H1 (cell line): ENCODE data around the gene AZGP1. TPM values are rescaled to one million over a fixed set of nuclear protein-coding genes. Genes with fewer than 3 reads are reported as not detected.

Experiments
- CTCF ChIA-PET: fragments of 300-600 bp; sonication (Branson Sonifier 250); formaldehyde crosslinking; loops from one replicate; lab custom pipeline; 2021; ENCODE audit not compliant: partially characterized antibody; lab: Charles Lee
- POLR2A ChIA-PET: fragments of 300-600 bp; sonication (Branson Sonifier 250); formaldehyde crosslinking; loops from one replicate; lab custom pipeline; 2021; ENCODE audit warnings: inconsistent platforms; ENCODE audit not compliant: partially characterized antibody; lab: Charles Lee
- DNase-seq, 2 experiments: peaks; one replicate each; pipeline versions ENCODE4 v3.0.0 to v3.0.0-alpha.2; 2010 to 2022; ENCODE audit warnings: low spot score in 2 of 2, low read depth in 1 of 2, mixed read lengths in 1 of 2
- FAIRE-seq: peaks from 2 replicates; lab custom pipeline; 2011; peaks lifted over from hg19 to GRCh38; lab: Jason Lieb, UNC
- H2AFZ ChIP-seq: 2 replicates; pipeline ENCODE4 v1.8.1; 2012; ENCODE audit warnings: low read length, inconsistent platforms
- H2AK5ac ChIP-seq: 2 replicates; pipeline ENCODE4 v1.6.1; 2013; ENCODE audit warnings: low read depth, low read length
- H2BK120ac ChIP-seq: replicated peaks from 2 replicates; pipeline ENCODE3; 2013; ENCODE audit warnings: low read depth, low read length, inconsistent platforms
- H2BK12ac ChIP-seq: 2 replicates; pipeline ENCODE4 v1.6.1; 2013; ENCODE audit warnings: low read depth, low read length
- H2BK15ac ChIP-seq: 2 replicates; pipeline ENCODE4 v1.6.1; 2013; ENCODE audit warnings: low read length
- H2BK20ac ChIP-seq: 2 replicates; pipeline ENCODE4 v1.6.1; 2013; ENCODE audit warnings: low read length
- H2BK5ac ChIP-seq: 2 replicates; pipeline ENCODE4 v1.6.1; 2013; ENCODE audit warnings: low read depth, low read length
- H3K14ac ChIP-seq: 2 replicates; pipeline ENCODE4 v1.6.1; 2013; ENCODE audit warnings: inconsistent platforms; ENCODE audit not compliant: insufficient read length
- H3K18ac ChIP-seq: 2 replicates; pipeline ENCODE4 v1.6.1; 2013; ENCODE audit warnings: low read length; ENCODE audit errors: extremely low read depth
- H3K23ac ChIP-seq: 2 replicates; pipeline ENCODE4 v1.6.1; 2013; ENCODE audit warnings: inconsistent platforms; ENCODE audit not compliant: insufficient read length
- H3K23me2 ChIP-seq: 2 replicates; pipeline ENCODE4 v1.6.1; 2013; ENCODE audit warnings: low read depth, low read length
- H3K27ac ChIP-seq: 2 replicates; pipeline ENCODE4 v1.6.1; 2011; ENCODE audit warnings: low read depth, low read length, inconsistent platforms
- H3K27me3 ChIP-seq, 4 experiments: replicated peaks in 1 of 4; 1 replicate in 1 of 4; 2 replicates in 3 of 4; pipeline versions ENCODE4 v1.6.1 to v1.8.1; 2011 to 2013; ENCODE audit warnings: low read length in 3 of 4, mild to moderate bottlenecking in 3 of 4, inconsistent platforms in 2 of 4, mixed read lengths in 2 of 4, moderate library complexity in 1 of 4; ENCODE audit not compliant: control insufficient read depth in 3 of 4, insufficient read depth in 3 of 4; ENCODE audit errors: extremely low read depth in 1 of 4
- H3K36me3 ChIP-seq, 4 experiments: 2 replicates each; pipeline versions ENCODE4 v1.6.1 to v1.8.1; 2011 to 2013; ENCODE audit warnings: mild to moderate bottlenecking in 4 of 4, low read length in 3 of 4, moderate library complexity in 2 of 4, control low read depth in 1 of 4, inconsistent platforms in 1 of 4; ENCODE audit not compliant: insufficient read depth in 4 of 4, control insufficient read depth in 2 of 4
- H3K4ac ChIP-seq: replicated peaks from 2 replicates; pipeline ENCODE3; 2013; ENCODE audit warnings: low read length, low read depth, mixed read lengths, inconsistent platforms; ENCODE audit not compliant: insufficient read length
- H3K4me1 ChIP-seq, 4 experiments: replicated peaks in 1 of 4; 1 replicate in 1 of 4; 2 replicates in 3 of 4; pipeline versions ENCODE4 v1.6.1 to v1.8.1; 2011 to 2013; ENCODE audit warnings: low read length in 3 of 4, inconsistent platforms in 2 of 4, mixed read lengths in 1 of 4; ENCODE audit not compliant: insufficient read depth in 4 of 4, control insufficient read depth in 3 of 4
- H3K4me2 ChIP-seq, 2 experiments: 2 replicates each; pipeline versions ENCODE4 v1.6.1 to v1.8.1; 2011 to 2013; ENCODE audit warnings: low read depth in 2 of 2, low read length in 2 of 2, control low read depth in 1 of 2, inconsistent platforms in 1 of 2, mild to moderate bottlenecking in 1 of 2; ENCODE audit not compliant: insufficient read depth in 1 of 2
- H3K4me3 ChIP-seq, 4 experiments: fragments of 200-600, 300-600 bp in 1 of 4; sonication (generic), shearing (Covaris generic), sonication (Bioruptor Twin) in 1 of 4; 2 replicates each; pipeline versions ENCODE4 v1.5.1 to v1.8.1; 2011 to 2016; ENCODE audit warnings: low read length in 4 of 4, low read depth in 3 of 4, control low read depth in 2 of 4, inconsistent platforms in 2 of 4, mild to moderate bottlenecking in 2 of 4, mixed read lengths in 1 of 4, moderate library complexity in 1 of 4; ENCODE audit not compliant: insufficient read depth in 2 of 4; ENCODE audit errors: extremely low read depth in 1 of 4
- H3K56ac ChIP-seq: replicated peaks from 2 replicates; pipeline ENCODE3; 2013; ENCODE audit warnings: low read depth, mild to moderate bottlenecking, mixed read lengths, low read length, inconsistent platforms; ENCODE audit not compliant: insufficient read length
- H3K79me1 ChIP-seq: 2 replicates; pipeline ENCODE4 v1.6.1; 2013; ENCODE audit warnings: low read depth, low read length, control low read depth
- H3K79me2 ChIP-seq, 2 experiments: 2 replicates each; pipeline versions ENCODE4 v1.6.1 to v1.8.1; 2012 to 2013; ENCODE audit warnings: low read length in 2 of 2, mild to moderate bottlenecking in 2 of 2, inconsistent platforms in 1 of 2; ENCODE audit not compliant: insufficient read depth in 2 of 2, control insufficient read depth in 1 of 2
- H3K9ac ChIP-seq, 4 experiments: replicated peaks in 1 of 4; 1 replicate in 1 of 4; 2 replicates in 3 of 4; pipeline versions ENCODE4 v1.6.1 to v1.8.1; 2011 to 2013; ENCODE audit warnings: low read depth in 3 of 4, low read length in 3 of 4, control low read depth in 2 of 4, mild to moderate bottlenecking in 2 of 4, moderate library complexity in 2 of 4, inconsistent platforms in 1 of 4; ENCODE audit errors: extremely low read depth in 1 of 4
- H3K9me3 ChIP-seq, 2 experiments: 2 replicates each; pipeline versions ENCODE4 v1.6.1 to v1.8.1; 2012 to 2013; ENCODE audit warnings: mild to moderate bottlenecking in 2 of 2, moderate library complexity in 2 of 2, control low read depth in 1 of 2, inconsistent platforms in 1 of 2, low read depth in 1 of 2, low read length in 1 of 2, mixed read lengths in 1 of 2; ENCODE audit not compliant: insufficient read depth in 2 of 2
- H4K20me1 ChIP-seq, 2 experiments: replicated peaks in 1 of 2; 2 replicates each; pipeline versions ENCODE3 to v1.8.1; 2011 to 2013; ENCODE audit warnings: inconsistent platforms in 2 of 2, low read length in 2 of 2, mild to moderate bottlenecking in 1 of 2; ENCODE audit not compliant: insufficient read depth in 2 of 2, control insufficient read depth in 1 of 2
- H4K5ac ChIP-seq: 2 replicates; pipeline ENCODE4 v1.6.1; 2013; ENCODE audit warnings: low read length, low read depth, mixed read lengths, inconsistent platforms; ENCODE audit not compliant: insufficient read length
- H4K8ac ChIP-seq: 2 replicates; pipeline ENCODE4 v1.8.0; 2013; ENCODE audit warnings: mild to moderate bottlenecking, moderate library complexity, low read length, inconsistent platforms; ENCODE audit not compliant: insufficient read depth; ENCODE audit errors: extremely low read depth
- H4K91ac ChIP-seq: replicated peaks from 2 replicates; pipeline ENCODE3; 2013; ENCODE audit warnings: low read length, mixed read lengths, inconsistent platforms; ENCODE audit not compliant: insufficient read length
- CBX8 ChIP-seq: fragments of 300-800, 300-1000 bp; sonication (generic); IDR thresholded peaks from 2 replicates; pipeline ENCODE4 v1.7.1; 2016; ENCODE audit warnings: low read depth, low read length, borderline replicate concordance
- EGR1 ChIP-seq: IDR thresholded peaks from 2 replicates; pipeline ENCODE4 v1.6.1; 2011; ENCODE audit warnings: low read depth, low read length, borderline replicate concordance
- EZH2 ChIP-seq: fragments of 200-600 bp; sonication (generic); IDR thresholded peaks from 2 replicates; pipeline ENCODE4 v1.7.1; 2012; ENCODE audit warnings: low read depth, mild to moderate bottlenecking, moderate library complexity, low read length, inconsistent platforms; ENCODE audit not compliant: severe bottlenecking
- GTF2F1 ChIP-seq: IDR thresholded peaks from 2 replicates; pipeline ENCODE4 v1.6.1; 2012; ENCODE audit warnings: low read depth, low read length, improper control_type of control experiment, borderline replicate concordance
- NANOG ChIP-seq: IDR thresholded peaks from 2 replicates; pipeline ENCODE4 v1.6.1; 2011; ENCODE audit warnings: low read length, low read depth, mild to moderate bottlenecking, inconsistent platforms; ENCODE audit not compliant: insufficient read depth, poor library complexity, severe bottlenecking
- NRF1 ChIP-seq: IDR thresholded peaks from 2 replicates; pipeline ENCODE4 v1.6.1; 2011; ENCODE audit warnings: mild to moderate bottlenecking, low read depth, low read length, improper control_type of control experiment
- RFX5 ChIP-seq: IDR thresholded peaks from 2 replicates; pipeline ENCODE4 v1.6.1; 2011; ENCODE audit warnings: low read depth, low read length, improper control_type of control experiment, borderline replicate concordance
- USF2 ChIP-seq: IDR thresholded peaks from 2 replicates; pipeline ENCODE4 v1.6.1; 2011; ENCODE audit warnings: low read length, improper control_type of control experiment
- WGBS, 2 experiments: shearing (Covaris generic) in 1 of 2; methylation state at CpG; one replicate each; pipeline versions ENCODE4 v1.1.6 to v1.1.7; 2013 to 2015; ENCODE audit warnings: low lambda C conversion rate in 2 of 2, mixed read lengths in 2 of 2, inconsistent platforms in 1 of 2, low coverage in 1 of 2, missing lambda C conversion rate in 1 of 2; ENCODE audit not compliant: insufficient replicate concordance in 2 of 2, insufficient coverage in 1 of 2, insufficient read length in 1 of 2; ENCODE audit errors: extremely low coverage in 1 of 2, missing lambda C conversion rate in 1 of 2; 5-methylcytosine and 5-hydroxymethylcytosine counted together
- polyA plus RNA-seq, 7 experiments: library from polyadenylated mRNA; depleted of rRNA in 3 of 7; stranded (reverse) in 5 of 7; unstranded in 2 of 7; fragments of >200 nt in 5 of 7; fragments of 200-250 nt in 2 of 7; gene quantifications; 1 replicate in 5 of 7; 2 replicates in 1 of 7; 4 replicates in 1 of 7; pipeline versions ENCODE4 v1.2.1 to v1.2.3, GENCODE V29; 2011 to 2013; ENCODE audit warnings: missing spikeins in 2 of 7, mixed read lengths in 2 of 7
- total RNA-seq: library from RNA; stranded (reverse); fragmentation: NEBNext Ultra II Directional; extraction: Animal tissue kit (Norgen Biotek cat#: 25700); gene quantifications from 2 replicates; pipeline ENCODE4 v1.2.1, GENCODE V29; 2021

AZGP1 gene
- total and polyA plus RNA-seq, 2 of the 8 experiments (the other 6 are each of a cell fraction or from before 2014, with no cell fraction given) = 0.52 to 0.68 TPM

- peak within 1 kb of the TSS; percentile 94 for H3K23ac ChIP-seq
- peak within 1 kb of the TSS; percentile 91 to 99 (median 95) for H3K4me3 ChIP-seq
- H3K56ac ChIP-seq = peak within 1 kb of the TSS; percentile 49
- H3K18ac ChIP-seq = no peak within 1 kb of the TSS; the same call in none of the 2 replicates
- DNase-seq (peak; percentile 80 to 84), FAIRE-seq (no peak)
- peak within 1 kb of the TSS; percentile 81 for H3K27ac ChIP-seq
- H2BK5ac ChIP-seq = peak within 1 kb of the TSS; percentile 81; the same call in 1 of the 2 replicates
- H2BK15ac ChIP-seq = no peak within 1 kb of the TSS
- H2BK12ac ChIP-seq = no peak within 1 kb of the TSS
- H3K9ac ChIP-seq = peak within 1 kb of the TSS; percentile 92 to 96 (median 93)
- peak within 1 kb of the TSS; percentile 43 for H2AFZ ChIP-seq
- 3% methylated on average over 55 of the region's 70 CpGs; no CpG with 5 or more reads in 1 of the 2 experiments for WGBS, 2 experiments
- H3K4me1 ChIP-seq = peaks cover 0 to 4% (median 1%) of the 10 kb centered on the region in 4 experiments; a peak in 3 of 7 replicates
- no peak within 1 kb of the TSS for H2BK20ac ChIP-seq
- no peaks in the 10 kb centered on the region for H3K9me3 ChIP-seq
- peaks cover 0 to 7% (median 0%) of the 10 kb centered on the region in 4 experiments; a peak in 2 of 8 replicates for H3K36me3 ChIP-seq
- H2AK5ac ChIP-seq = no peak within 1 kb of the TSS
- peak within 1 kb of the TSS; percentile 36 for H3K4ac ChIP-seq
- peaks cover 2 to 8% of the 10 kb centered on the region in 2 experiments for H4K20me1 ChIP-seq
- H3K14ac ChIP-seq = peak within 1 kb of the TSS; percentile 92
- H3K79me2 ChIP-seq = peaks cover 20 to 48% of the 10 kb centered on the region in 2 experiments
- ChIA-PET POLR2A (interaction anchor here (0.7 to 7.4 kb wide), 23 partner anchors 8 to 417 kb away, joined by 3 to 47 read pairs (median 4); partner anchors contain the start of genes TMEM225B, TRIM4, ZSCAN21 and ZSCAN25), CTCF (interaction anchor here (0.6 to 9.7 kb wide), 9 partner anchors 11 to 166 kb away, joined by 3 to 99 read pairs (median 3); partner anchors contain the start of gene ZSCAN21)
- H4K8ac ChIP-seq = peak within 1 kb of the TSS; percentile 92
- H2BK120ac ChIP-seq = no peak within 1 kb of the TSS
- H3K27me3 ChIP-seq = no peaks in the 10 kb centered on the region
- H3K79me1 ChIP-seq = peaks cover 10% of the 10 kb centered on the region
- H4K91ac ChIP-seq = peak within 1 kb of the TSS; percentile 52
- H3K23me2 ChIP-seq = peaks cover 9% of the 10 kb centered on the region
- H3K4me2 ChIP-seq = peak within 1 kb of the TSS; percentile 90 to 98
- H4K5ac ChIP-seq = peak within 1 kb of the TSS; percentile 26
- TF ChIP-seq CBX8 (no peak), EGR1 (peak; percentile 97), RFX5 (no peak), GTF2F1 (peak; percentile 81), NRF1 (no peak), USF2 (no peak), EZH2 (no peak), NANOG (no peak)
These were observed 39.7 kb upstream of the AZGP1 start, which contains the start of gene ZKSCAN1 for GRCh38 chr7:100015232-100016214. ZKSCAN1 (plus strand) TSS chr7:100015596; CDS start chr7:100023507, 7,911 bp downstream.
